Mesodermal cell (in vitro differentiated cells): ENCODE measurements around the gene WDR87.

ENCODE experiments used
- H3K27ac ChIP-seq: 2 replicates; pipeline ENCODE4 v1.7.0; 2013; ENCODE audit warnings: mild to moderate bottlenecking, low read depth, low read length, moderate library complexity; ENCODE audit not compliant: severe bottlenecking
- H3K36me3 ChIP-seq: 2 replicates; pipeline ENCODE4 v1.7.1; 2013; ENCODE audit warnings: mild to moderate bottlenecking, low read length, moderate library complexity; ENCODE audit not compliant: control insufficient read depth, insufficient read depth
- H3K4me1 ChIP-seq: one replicate; pipeline ENCODE4 v1.7.1; 2013; ENCODE audit warnings: mild to moderate bottlenecking, low read length; ENCODE audit not compliant: insufficient read depth, control insufficient read depth, poor library complexity, severe bottlenecking
- H3K4me3 ChIP-seq: 2 replicates; pipeline ENCODE4 v1.7.0; 2013; ENCODE audit warnings: low read length, control low read depth, mild to moderate bottlenecking; ENCODE audit not compliant: insufficient read depth, poor library complexity, severe bottlenecking; ENCODE audit errors: extremely low read depth
- H3K9me3 ChIP-seq: 2 replicates; pipeline ENCODE4 v1.7.1; 2013; ENCODE audit warnings: mild to moderate bottlenecking, low read length, moderate library complexity; ENCODE audit not compliant: control insufficient read depth
- WGBS, 2 experiments: methylation state at CpG; one replicate each; pipeline ENCODE4 v1.1.5; 2013; ENCODE audit warnings: missing lambda C conversion rate in 2 of 2; ENCODE audit not compliant: insufficient coverage in 2 of 2; 5-methylcytosine and 5-hydroxymethylcytosine counted together

The WDR87 gene

DNA sequence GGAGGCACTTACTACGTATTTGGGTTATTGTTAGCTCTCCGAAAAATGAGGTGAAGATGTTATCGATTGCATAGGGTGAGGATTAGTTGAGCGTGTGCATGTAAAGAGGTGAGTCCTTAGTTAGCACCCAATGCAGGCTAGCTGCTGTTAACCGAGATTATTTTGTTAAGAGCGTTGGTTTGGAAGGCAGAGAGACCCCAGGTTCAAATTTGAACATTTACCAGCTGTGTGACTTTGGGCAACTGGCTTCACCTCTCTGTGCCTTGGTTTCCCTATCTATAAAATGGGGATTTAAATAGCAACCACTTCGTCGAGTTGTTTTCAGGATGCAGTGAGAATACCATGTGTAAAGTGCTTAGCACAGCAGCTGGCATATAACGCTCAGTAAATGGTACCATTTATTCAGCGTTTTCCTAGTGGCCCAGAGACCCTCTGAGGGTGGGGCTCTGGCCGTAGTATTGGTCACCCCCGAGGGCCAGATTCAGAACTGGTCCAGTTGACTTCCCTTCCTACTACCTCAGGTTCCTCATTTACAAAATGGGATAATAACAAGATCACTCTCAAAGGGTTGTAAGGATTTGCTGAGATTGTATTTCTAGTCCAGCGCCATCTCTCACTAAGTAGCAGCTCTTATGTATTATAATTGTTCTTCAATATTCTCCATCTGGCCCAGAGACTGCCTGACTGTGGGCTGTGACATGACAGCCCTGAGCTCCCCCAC, 1.5 kb upstream of the WDR87 start:
- Histone ChIP-seq H3K27ac (no peak overlapping the region), H3K4me3 (peak overlapping the region; percentile 86), H3K36me3 (peaks cover 4% of the 10 kb centered on the region), H3K4me1 (no peaks in the 10 kb centered on the region), H3K9me3 (no peaks in the 10 kb centered on the region)
- 25 to 30% methylated on average over 11 to 12 of the region's 13 CpGs for WGBS, 2 experiments

DNA sequence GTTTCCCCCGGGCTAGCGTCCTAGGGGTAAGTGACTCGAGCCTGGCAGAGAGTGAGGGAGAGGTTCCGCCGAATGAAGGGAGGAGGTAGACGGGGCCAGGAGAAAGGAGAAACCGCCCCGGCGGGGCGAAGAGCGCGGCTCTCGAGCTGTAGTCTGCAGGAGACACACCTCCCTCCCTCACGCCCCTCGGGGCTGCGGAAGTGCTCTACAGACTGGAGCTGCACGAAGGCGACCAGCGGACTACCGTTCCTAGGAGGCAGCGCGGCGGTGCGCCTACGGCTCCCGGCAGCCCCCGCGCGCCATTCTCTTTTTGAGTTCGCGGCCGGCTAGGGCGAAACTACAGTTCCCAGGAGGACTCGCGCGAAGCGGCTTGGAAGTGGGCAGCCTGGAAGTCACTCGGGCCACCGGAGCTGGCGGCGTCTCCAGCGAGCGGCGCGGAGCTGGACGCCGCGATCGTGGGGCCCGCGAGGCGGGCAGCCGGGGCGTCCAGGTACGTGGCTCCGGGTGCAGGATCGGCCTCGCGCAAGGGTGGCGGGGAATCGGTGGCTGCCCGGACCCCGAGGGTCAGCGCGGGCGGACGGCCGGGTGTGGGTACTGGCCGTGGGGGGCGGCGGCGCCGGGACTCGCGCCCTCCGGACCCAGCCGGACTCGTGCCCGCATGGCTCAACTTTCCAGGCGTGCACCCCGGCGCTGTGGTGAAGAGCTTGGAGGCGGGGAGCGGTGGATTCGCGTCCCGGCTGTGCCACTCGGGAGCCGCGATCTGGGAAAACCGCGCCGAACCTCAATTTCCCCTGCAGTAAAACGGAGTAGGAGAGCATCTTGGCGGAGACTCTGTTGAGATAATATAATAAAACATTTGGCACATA, 708 bp upstream of the WDR87 start, which contains the start of gene SIPA1L3:
Gene SIPA1L3 (plus strand): TSS at position 340 of the 866 bp plus-strand sequence. CDS start 174,358 bp downstream, outside the sequence.
- Histone ChIP-seq H3K4me3 (peak within 1 kb of the TSS; percentile 86), H3K36me3 (peaks cover 4% of the 10 kb centered on the region), H3K27ac (peak within 1 kb of the TSS; percentile 61), H3K9me3 (no peaks in the 10 kb centered on the region), H3K4me1 (no peaks in the 10 kb centered on the region)
- WGBS, 2 experiments, result 0 to 1% methylated on average over 79 to 80 of the region's 95 CpGs

DNA sequence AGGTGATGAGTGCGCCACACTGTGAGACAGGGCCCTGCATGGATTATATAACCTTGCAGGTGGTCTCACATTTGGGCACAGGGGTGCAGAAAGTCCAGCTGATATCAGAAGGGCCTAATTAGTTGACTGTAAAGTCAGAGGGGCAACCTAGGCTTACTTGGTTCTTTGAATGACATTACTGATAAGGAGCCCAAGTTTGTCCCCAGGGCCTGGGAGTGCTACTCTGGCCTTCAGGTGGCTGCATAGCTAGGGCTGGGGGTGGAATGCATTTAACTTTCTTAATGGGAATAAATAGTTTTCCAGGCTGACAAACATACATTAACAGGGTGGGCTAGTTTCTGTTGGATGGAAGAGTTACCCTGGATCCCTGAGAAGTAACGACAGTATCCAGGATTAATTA, 3.3 kb downstream of the WDR87 start:
- no peaks in the 10 kb centered on the region for H3K9me3 ChIP-seq
- no peaks in the 10 kb centered on the region for H3K36me3 ChIP-seq
- 100% methylated on average over 1 of the region's 2 CpGs for WGBS, 2 experiments
- no peak overlapping the region for H3K27ac ChIP-seq
- no peak overlapping the region for H3K4me3 ChIP-seq
- H3K4me1 ChIP-seq, result no peaks in the 10 kb centered on the region

DNA sequence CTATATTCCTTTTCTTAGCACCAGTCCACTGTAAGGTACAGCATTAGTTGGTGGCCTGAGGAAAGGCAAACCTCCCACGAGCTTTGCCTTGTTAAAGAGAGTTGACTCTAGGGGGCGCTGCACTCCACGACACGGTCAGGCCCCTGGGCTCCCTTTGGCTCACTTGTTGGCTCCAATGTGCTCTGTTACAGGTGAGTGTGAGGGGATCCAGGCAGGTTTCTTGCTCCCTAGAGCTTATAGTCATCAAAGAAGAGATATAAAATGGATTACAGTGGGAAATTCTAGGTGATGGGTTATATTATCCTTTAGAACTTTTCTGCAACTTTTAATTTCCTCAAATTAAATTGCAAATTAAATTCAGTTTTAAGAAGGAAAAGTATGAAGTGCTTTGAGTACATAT, 3.7 kb downstream of the WDR87 start:
- no peak overlapping the region for H3K4me3 ChIP-seq
- H3K9me3 ChIP-seq, result no peaks in the 10 kb centered on the region
- no peaks in the 10 kb centered on the region for H3K36me3 ChIP-seq
- H3K4me1 ChIP-seq, result no peaks in the 10 kb centered on the region
- no peak overlapping the region for H3K27ac ChIP-seq
- 0% methylated on average over 4 of the region's 4 CpGs; no CpG with 5 or more reads in 1 of the 2 experiments for WGBS, 2 experiments

DNA sequence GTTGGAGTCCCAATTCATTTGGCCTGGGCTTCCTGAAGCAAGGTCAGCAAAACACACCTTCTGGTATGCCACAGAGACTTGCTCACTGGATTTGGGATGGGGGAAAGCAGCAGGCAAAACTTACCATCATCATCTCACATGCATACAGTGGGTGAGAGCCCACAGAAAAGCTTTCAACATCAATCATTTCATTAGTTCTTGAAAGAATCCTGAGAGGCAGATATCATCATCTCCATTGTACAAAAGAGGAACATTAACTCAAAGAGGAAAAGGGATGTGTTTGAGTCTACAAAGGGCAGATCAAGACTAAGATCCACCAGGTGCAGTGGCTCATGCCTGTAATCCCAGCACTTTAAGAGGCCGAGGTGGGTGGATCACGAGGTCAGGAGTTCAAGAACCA, 6.4 kb downstream of the WDR87 start:
- WGBS, 2 experiments, result 92 to 100% methylated on average over 2 of the region's 2 CpGs
- no peaks in the 10 kb centered on the region for H3K36me3 ChIP-seq
- H3K4me3 ChIP-seq, result no peak overlapping the region
- H3K27ac ChIP-seq, result no peak overlapping the region
- H3K9me3 ChIP-seq, result no peaks in the 10 kb centered on the region
- no peaks in the 10 kb centered on the region for H3K4me1 ChIP-seq

DNA sequence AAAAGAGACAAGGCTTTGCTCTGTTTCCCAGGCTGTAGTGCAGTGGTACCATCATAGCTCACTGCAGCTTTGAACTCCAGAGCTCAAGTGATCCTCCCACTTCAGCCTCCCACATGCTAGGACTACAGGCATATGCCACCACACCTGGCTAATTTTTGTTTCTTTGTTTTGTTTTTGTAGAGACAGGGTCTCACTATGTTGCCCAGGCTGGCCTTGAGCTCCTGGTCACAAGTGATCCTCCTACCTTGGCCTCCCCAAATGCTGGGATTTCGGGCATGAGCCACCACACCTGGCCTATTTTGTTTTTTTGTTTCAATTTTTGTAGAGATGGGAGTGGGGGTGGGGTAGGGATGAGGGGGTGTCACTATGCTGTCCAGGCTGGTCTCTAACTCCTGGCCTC, 6.9 kb downstream of the WDR87 start:
- no CpG with 5 or more reads among the region's 1 CpG for WGBS, 2 experiments

DNA sequence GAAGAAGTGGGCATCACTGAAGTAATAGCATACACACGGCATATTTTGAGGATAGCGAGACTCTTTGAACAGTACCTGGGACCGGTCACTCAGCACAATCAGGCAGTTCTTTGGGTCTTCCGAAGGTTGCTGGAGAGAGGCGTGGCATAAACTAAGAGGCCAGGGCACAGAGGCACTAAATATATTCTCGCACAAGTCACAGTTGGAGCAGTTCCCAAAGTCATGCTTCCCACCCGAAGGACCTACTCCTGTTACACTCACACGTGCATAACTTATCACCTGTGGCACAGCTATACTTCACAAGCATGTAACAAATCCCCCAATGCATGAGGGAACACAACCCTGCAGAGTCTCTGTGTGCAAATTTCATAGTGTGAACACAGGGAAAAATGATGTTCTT, 10.2 kb downstream of the WDR87 start:
- no peak overlapping the region for H3K27ac ChIP-seq
- H3K9me3 ChIP-seq, result no peaks in the 10 kb centered on the region
- no peaks in the 10 kb centered on the region for H3K36me3 ChIP-seq
- 88 to 91% methylated on average over 8 of the region's 8 CpGs for WGBS, 2 experiments
- H3K4me1 ChIP-seq, result no peaks in the 10 kb centered on the region
- H3K4me3 ChIP-seq, result no peak overlapping the region

More for the DNA sequence above, 6.9 kb downstream of the WDR87 start:
- H3K9me3 ChIP-seq, result no peaks in the 10 kb centered on the region
- no peaks in the 10 kb centered on the region for H3K4me1 ChIP-seq
- H3K36me3 ChIP-seq, result no peaks in the 10 kb centered on the region
- H3K4me3 ChIP-seq, result no peak overlapping the region
- no peak overlapping the region for H3K27ac ChIP-seq

DNA sequence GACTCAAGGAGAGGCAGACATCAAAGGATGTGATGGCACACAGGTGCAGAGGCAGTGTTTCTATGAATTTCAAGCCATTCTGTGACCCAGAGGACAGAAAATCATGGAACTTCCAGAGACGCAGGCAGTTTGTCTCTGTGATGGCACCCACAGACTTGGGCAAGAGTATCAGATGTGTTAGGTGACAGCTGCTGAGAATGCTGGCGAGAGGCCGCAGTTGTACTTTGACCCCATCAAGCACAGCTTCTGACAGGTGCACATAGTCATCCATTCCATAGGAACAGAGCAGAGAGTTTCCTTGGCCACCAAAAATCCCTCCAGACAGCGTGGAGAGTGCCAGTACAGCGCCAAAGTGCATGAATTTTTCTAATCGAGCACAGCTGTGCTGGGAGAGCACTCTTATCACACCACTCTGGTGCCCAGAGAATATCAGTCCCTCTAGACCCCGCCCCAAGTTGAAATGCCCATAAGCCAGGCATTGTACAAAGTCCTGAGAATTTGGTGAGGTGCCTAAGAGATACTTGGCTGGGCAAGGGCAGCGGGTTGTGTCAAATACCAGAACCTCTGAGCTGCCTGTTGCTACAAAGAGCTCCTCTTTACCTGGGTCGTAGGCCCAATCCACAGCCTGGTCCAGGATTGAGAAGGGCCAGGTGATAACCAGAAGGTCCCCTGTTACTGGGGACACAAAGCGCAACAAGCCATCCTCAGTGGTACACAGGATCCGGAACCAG, 12.4 kb downstream of the WDR87 start:
- Histone ChIP-seq H3K27ac (no peak overlapping the region), H3K9me3 (no peaks in the 10 kb centered on the region), H3K4me1 (no peaks in the 10 kb centered on the region), H3K36me3 (no peaks in the 10 kb centered on the region), H3K4me3 (no peak overlapping the region)
- WGBS, 2 experiments, result 92 to 96% methylated on average over 9 to 10 of the region's 11 CpGs

DNA sequence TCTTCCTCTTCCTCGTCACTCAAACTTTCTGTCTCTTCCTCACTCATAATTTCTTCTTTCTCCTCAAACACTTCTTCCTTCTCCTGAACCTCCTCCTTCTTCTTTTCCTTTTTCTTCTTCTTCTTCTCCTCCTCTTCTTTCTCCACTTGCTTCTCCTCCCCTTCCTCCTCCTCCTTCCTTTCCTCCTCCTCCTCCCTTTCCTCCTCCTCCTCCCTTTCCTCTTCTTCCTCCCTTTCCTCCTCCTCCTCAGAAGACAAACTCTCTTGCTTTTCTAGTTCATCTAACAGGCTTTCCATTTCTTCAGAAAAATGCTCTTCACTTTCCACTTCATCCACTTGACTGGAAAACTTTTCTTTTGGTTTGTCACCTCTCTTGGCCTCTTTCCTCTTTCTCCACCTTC, 19.8 kb downstream of the WDR87 start:
- H3K4me3 ChIP-seq, result no peak overlapping the region
- no peaks in the 10 kb centered on the region for H3K36me3 ChIP-seq
- WGBS, 2 experiments, result 80 to 82% methylated on average over 1 of the region's 1 CpG
- H3K9me3 ChIP-seq, result no peaks in the 10 kb centered on the region
- no peaks in the 10 kb centered on the region for H3K4me1 ChIP-seq
- no peak overlapping the region for H3K27ac ChIP-seq

DNA sequence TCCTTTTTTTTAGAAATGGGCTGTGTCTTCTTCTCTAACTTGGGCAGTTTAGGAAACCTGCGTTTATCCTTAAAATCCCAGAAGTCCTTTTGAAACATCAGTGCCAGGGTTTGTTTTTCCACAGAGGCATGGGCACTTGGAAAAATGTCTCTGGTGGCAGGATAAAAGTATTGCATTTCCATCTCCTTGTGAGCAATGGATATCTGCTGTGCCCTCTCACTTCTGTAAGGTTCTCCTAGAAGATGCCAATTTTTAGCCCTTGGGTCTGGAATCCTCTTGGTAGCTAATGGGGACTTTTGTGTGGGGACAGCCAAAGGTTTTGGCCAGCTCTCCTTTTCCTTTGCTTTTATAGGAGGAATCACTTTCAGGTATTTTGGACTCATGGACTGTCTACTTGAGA, 21.0 kb downstream of the WDR87 start:
- no peak overlapping the region for H3K4me3 ChIP-seq
- no peak overlapping the region for H3K27ac ChIP-seq
- no peaks in the 10 kb centered on the region for H3K36me3 ChIP-seq
- H3K4me1 ChIP-seq, result no peaks in the 10 kb centered on the region
- 100% methylated on average over 1 of the region's 1 CpG for WGBS, 2 experiments
- no peaks in the 10 kb centered on the region for H3K9me3 ChIP-seq
